ENCODE results near the gene NINL.
"Not testable (repeated sequence)": the region's sequence is repeated elsewhere in the genome, so short reads cannot be mapped to it uniquely, and the experiment has no call there.

Gene NINL

GRCh38 chr20:25590778-25591177 lies 5.4 kb upstream of the NINL start:
- not testable (repeated sequence) for DNase-seq

GRCh38 chr20:25588491-25588890 lies 3.2 kb upstream of the NINL start:
- no peak for DNase-seq

- DNase-seq: no peak
These were observed 2.2 kb upstream of the NINL start for GRCh38 chr20:25587536-25587935.

- DNase-seq: no peak
These were observed 1.5 kb upstream of the NINL start for GRCh38 chr20:25586877-25587276.

GRCh38 chr20:25583607-25584006 lies 1.7 kb downstream of the NINL start:
- not testable (repeated sequence) for DNase-seq

GRCh38 chr20:25580711-25581110 lies 4.6 kb downstream of the NINL start:
- DNase-seq: no peak

- no peak for DNase-seq
These were observed 6.1 kb downstream of the NINL start for GRCh38 chr20:25579081-25579770.

GRCh38 chr20:25576783-25577530 lies 8.4 kb downstream of the NINL start:
- DNase-seq: no peak

GRCh38 chr20:25574411-25574810 lies 10.9 kb downstream of the NINL start:
- DNase-seq: no peak

- DNase-seq: no peak
These were observed 11.8 kb downstream of the NINL start for GRCh38 chr20:25573288-25574251.

GRCh38 chr20:25571817-25572216 lies 13.5 kb downstream of the NINL start:
- DNase-seq: no peak

- no peak for DNase-seq
These were observed 14.1 kb downstream of the NINL start for GRCh38 chr20:25571240-25571639.

GRCh38 chr20:25570148-25570530 lies 15.2 kb downstream of the NINL start:
- no peak for DNase-seq

GRCh38 chr20:25567286-25567685 lies 18.0 kb downstream of the NINL start:
- DNase-seq: no peak

- no peak for DNase-seq
These were observed 18.5 kb downstream of the NINL start for GRCh38 chr20:25566821-25567220.

GRCh38 chr20:25565578-25566157 lies 19.7 kb downstream of the NINL start:
- DNase-seq: no peak

- DNase-seq: no peak
These were observed 21.5 kb downstream of the NINL start for GRCh38 chr20:25563876-25564275.

GRCh38 chr20:25563362-25563761 lies 22.0 kb downstream of the NINL start:
- DNase-seq: no peak

GRCh38 chr20:25561771-25562170 lies 23.6 kb downstream of the NINL start:
- DNase-seq: not testable (repeated sequence)

- DNase-seq: no peak
These were observed 31.5 kb downstream of the NINL start for GRCh38 chr20:25553819-25554296.

- no peak for DNase-seq
These were observed 32.4 kb downstream of the NINL start for GRCh38 chr20:25552977-25553376.

GRCh38 chr20:25551413-25552215 lies 33.7 kb downstream of the NINL start:
- no peak for DNase-seq

All from CD4-positive, alpha-beta T cell treated with Interleukin-1 beta for 1 hour (primary cell).